Measurements from ENCODE around the gene REN. TPM values are rescaled to one million over a fixed set of nuclear protein-coding genes. Genes with fewer than 3 reads are reported as not detected.
A peak's percentile ranks its signal among the peaks of the same experiment; 100 is the strongest.

The REN gene
- total RNA-seq, result 0.89 TPM

- DNase-seq (ENCODE audit: low spot score), result no peak
Measured at GRCh38 chr1:204166219-204166618, at the start of gene REN. Gene REN (minus strand): TSS chr1:204166337. CDS start chr1:204166293, 44 bp downstream.

DNA sequence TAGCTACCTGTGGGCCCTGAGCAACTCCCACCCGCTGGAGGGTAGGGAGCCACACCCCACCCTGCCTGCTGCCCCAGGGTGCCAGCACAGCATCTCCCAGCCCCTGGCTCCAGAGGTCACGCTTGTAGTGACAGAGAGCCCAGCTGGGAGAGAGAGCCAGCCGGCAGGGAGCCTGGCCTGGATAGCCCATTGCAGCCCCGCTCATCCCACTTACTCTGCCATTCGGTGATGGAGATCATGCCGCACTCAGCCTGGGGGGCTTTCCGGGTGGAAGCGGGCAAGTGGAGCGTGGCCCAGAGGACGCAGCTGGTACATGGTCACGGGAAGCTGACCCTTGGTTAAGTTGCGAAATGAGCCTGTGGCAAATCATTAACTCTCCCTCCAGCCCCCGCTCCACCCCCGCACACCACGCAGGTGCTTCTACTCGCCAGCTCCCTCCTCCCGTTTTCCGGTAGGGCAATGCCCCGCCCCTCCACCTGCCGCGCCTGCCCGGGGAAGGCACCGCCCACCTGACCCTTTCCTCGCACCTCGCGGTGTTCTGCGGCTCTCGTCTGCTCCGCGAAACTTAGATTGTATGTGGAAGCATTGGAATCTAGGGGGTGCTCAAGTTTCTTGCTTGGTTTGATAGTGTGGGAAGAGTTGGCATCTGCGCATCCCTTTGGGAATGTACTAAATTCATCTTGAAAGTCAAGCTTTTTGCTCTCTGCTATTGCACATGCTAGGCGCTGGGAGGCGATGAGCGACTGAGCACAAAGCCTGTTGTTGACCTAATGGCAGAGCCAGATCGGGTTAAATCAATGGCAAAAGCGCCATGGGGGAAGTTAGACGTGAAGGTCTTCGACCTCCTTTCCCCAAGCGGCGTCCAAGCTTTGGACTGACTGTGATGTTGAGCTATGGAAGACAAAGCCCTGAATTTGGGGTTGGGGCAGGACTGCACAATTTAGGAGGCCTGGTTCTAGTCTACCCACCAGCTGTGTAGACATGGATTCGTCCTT lies 47.8 kb upstream of the REN start, which contains the start of gene GOLT1A:
Gene GOLT1A, minus strand, starts transcription at position 321 of the 995 bp plus-strand sequence. Its CDS starts 82 bp downstream, at position 239.
- DNase-seq (ENCODE audit: low spot score), result peak; percentile 89

DNA sequence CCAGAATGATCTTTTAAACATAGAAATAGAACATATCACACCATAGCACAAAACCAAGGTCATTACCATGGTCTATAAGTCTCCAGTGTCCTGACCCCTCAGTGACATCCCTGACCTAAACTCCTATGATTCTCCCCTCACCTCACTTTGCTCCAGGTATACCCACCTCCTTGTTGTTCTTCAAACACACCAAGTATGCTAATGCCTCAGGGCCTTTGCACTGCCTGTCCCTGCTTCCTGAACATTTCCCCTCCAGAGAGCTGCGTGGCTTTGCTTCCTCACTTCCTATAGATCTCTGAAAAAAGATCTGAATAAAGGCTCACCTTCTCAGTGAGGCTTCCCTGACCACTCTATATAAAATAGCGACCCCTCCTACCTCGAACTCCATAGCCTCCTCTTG lies 46.6 kb upstream of the REN start:
- no peak for DNase-seq (ENCODE audit: low spot score)

DNA sequence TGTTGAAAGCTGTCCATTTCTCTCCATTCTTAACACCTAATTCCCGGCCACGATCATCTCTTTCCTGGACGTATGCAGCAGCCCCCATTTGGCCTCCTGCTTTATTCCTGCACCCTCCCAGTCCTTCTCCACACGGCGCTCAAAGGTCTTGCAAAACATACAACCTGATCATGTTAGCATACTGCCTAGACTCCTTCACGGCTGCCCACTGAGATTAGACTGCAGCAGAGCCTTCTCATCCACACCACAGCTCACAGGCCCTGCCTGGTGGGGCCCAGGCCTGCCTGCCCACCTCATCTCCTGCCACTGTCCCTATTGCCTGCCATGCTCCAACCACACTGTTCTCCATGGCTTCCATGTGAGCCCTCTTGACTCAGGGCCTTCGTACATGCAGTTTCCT lies 44.9 kb upstream of the REN start:
- no peak for DNase-seq (ENCODE audit: low spot score)

DNA sequence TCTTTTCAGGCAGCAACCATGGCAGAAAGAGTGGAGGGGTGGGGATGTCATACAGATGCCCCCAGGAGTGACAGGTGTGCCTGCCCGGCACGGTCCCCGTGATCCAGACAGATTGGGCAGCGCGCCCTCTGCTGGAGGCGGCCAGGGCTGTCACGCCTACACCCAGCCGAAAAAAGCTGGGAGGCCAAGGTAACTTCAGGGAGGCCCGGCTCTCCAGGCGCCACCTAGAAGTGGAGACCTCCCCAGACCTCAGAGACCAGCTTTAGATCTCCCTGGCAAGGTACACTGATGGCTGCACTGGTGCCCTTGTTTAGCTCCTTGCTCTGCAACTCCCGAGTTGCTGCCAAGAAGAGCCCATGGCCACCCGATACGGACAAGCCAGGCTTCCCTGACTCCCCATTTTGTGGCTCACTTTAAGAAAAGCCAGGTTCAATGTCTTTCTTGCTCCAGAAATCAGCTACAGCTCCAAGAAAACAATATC lies 41.0 kb upstream of the REN start:
- peak; percentile 66 for DNase-seq (ENCODE audit: low spot score)

DNA sequence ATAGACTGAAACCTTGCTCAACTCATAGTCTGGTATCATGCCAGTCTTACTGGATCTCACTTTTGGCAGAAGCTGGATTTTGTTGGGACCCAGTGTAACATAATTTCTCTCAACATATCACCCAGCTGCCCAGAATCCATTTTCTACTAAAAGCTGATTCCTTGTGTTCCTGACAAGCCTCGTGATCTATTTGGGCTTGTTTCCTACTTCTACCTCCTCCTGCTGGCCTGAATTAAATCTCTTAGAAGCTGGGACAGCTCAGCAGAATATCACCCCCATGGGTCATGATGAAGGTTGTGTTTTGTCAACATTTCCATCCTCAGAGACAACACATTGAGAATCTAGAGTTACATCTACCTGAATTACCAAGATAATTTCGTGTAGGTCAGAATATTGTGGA lies 40.0 kb upstream of the REN start:
- no peak for DNase-seq (ENCODE audit: low spot score)

GRCh38 chr1:204205486-204205885 lies 39.3 kb upstream of the REN start:
- DNase-seq (ENCODE audit: low spot score), result no peak

DNA sequence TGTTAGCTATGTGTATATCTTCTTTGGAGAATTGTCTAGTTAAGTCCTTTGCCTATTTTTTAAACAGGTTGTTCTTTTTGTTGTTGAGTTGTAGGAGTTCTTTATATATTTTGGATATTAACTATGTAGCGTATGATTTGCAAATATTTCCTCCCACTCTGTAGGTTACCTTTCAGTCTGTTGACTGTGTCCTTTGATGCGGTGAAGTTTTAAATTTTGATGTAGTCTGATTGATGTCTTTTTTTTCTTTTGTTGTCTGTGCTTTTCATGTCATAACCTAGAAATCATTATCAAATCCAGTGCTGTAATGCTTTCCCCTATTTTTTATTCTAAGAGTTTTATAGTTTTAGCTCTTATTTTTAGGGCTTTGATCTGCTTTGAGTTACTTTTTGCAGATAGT lies 38.8 kb upstream of the REN start:
- no peak for DNase-seq (ENCODE audit: low spot score)

DNA sequence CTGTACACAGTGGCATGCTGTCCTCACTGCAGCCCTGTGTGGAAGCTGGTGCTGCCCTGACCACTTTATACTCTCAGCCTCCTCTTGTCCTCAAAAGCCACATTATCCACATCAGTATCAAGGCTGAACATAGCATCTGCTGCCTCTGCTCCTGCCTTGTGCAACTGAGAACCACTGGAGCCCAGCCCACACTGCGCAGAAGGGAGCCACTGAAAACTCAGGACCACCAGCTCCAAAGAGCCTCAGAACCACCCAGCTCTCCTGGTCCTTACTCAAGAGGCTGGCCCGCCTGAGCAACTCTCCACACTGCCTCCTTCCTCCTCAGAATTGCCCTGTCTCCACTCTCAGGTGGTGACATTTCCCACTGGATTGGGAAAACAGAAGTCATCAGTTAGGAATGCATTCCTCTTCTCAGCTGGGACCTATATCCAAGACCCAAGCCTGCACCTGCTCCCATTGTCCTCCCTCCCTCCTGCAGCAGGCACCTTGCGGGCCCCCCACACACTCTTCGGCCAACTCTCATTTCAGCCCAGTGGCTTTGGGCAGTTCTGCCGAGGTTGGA lies 37.1 kb upstream of the REN start:
- DNase-seq (ENCODE audit: low spot score), result no peak

- no peak for DNase-seq (ENCODE audit: low spot score)
Measured at GRCh38 chr1:204202481-204202880, 36.3 kb upstream of the REN start.

DNA sequence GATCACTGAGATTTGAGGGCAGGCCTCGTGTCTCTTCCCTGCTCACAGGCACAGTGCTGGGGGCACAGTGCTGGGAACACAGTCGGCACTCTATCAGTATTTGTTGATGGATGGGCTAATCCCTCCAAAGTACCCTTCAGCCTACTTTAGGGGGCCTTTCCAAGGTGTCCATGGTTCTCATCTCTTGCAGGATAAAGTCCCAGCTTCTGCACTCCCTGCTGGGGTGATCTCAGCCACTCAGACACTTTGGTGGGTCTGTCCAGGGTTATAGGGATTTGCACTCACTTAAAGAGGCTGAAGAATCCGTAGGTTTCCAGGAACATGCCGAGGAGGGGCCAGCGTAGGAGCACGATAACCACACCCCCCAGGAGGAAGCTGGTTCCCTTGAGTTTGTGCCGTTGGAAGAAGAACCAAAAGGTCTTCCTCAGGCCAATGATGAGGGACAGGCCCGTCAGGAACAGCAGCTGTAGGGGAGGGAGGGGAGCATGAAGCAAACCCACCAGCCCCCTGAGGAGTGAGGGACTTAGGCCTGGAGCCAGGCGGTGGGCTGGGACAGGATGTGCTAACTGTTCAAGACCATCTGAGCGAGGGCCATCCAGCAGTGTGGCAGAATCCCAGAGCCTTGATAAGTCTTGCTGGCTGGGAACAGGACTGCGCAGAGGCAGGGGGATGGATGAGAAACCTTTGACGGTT lies 35.4 kb upstream of the REN start:
- no peak for DNase-seq (ENCODE audit: low spot score)

DNA sequence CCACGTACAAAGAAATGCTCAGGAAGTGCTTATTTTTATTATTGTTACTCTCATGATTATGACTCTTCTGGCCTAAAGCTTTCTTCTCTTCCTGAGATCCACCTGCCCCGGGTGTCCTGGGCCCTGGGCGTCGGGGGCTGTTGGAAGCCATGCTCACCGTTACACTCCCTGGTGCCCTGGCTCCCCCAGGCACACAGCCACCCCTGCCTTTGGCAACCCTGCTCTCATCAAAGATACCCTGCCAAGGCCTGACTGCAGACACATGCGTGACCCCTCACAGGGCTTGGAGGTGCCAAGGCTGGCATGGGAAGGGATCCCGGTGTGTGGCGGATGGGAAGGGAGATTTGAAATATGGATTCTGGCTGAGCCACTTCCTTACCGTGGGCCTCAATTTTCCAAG lies 33.4 kb upstream of the REN start:
- DNase-seq (ENCODE audit: low spot score), result no peak

GRCh38 chr1:204198348-204199340 lies 32.5 kb upstream of the REN start:
- peak; percentile 50 for DNase-seq (ENCODE audit: low spot score)

DNA sequence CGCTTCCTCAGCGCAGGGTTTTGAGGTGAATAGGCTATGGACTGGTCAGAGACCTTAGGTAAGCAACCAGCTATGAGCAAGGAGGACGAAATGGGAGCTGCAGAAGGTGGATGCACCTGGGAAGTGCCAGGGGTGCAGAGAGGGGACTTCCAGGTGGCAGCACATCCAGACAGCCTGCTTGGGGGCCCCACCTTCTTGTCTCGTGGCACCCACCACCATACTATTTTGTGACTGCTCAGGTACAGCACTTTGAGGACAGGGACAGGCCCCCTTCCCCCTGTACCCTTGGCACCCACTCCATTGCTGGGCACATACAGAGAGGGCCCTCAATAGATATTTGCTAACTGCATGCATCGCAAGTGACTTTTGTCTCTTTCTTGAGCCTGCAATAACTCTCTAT lies 30.9 kb upstream of the REN start:
- no peak for DNase-seq (ENCODE audit: low spot score)

- no peak for DNase-seq (ENCODE audit: low spot score)
Measured at GRCh38 chr1:204196068-204196795, 30.1 kb upstream of the REN start, which contains the start of gene KISS1. Gene KISS1 (minus strand): TSS chr1:204196491. CDS start chr1:204192876, 3,615 bp downstream.

DNA sequence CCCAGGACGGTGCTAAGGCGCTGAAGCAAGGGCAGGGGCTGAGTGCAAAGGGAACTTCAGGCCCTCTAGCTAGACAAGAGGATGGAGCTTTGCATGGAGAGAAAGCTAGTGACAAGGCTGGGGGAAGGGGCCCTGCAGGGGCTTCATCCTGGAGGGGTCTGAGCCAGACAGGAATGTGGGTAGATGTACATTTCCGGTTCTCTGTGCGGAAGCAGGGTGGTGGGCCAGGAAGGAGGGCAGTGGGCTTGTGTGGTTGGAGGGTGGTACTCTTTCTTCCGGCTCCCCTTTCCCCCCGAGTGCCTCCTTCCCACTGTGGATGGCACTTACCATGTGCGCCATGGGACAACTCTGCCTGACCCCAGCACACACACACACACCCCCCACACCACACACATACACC lies 28.6 kb upstream of the REN start:
- DNase-seq (ENCODE audit: low spot score), result no peak

DNA sequence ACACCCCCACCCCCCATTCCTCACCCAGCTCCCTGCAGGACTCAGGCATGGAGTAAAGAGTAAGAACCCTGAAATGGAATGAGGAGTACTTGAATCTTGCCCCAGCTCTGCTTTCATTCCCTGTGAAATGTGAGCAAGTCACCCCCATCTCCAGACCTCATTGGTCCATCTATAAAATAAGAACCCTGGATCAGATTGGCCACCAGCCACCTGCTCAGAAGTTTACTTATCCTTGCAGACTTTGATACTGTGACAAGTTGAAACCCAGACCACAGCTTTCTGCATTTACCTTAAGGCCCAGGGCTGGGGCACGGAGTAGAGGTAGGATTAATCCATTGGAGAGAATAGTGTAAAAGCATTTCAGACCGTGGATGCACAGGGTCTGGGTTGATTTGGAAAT lies 27.9 kb upstream of the REN start:
- DNase-seq (ENCODE audit: low spot score), result peak; percentile 72

DNA sequence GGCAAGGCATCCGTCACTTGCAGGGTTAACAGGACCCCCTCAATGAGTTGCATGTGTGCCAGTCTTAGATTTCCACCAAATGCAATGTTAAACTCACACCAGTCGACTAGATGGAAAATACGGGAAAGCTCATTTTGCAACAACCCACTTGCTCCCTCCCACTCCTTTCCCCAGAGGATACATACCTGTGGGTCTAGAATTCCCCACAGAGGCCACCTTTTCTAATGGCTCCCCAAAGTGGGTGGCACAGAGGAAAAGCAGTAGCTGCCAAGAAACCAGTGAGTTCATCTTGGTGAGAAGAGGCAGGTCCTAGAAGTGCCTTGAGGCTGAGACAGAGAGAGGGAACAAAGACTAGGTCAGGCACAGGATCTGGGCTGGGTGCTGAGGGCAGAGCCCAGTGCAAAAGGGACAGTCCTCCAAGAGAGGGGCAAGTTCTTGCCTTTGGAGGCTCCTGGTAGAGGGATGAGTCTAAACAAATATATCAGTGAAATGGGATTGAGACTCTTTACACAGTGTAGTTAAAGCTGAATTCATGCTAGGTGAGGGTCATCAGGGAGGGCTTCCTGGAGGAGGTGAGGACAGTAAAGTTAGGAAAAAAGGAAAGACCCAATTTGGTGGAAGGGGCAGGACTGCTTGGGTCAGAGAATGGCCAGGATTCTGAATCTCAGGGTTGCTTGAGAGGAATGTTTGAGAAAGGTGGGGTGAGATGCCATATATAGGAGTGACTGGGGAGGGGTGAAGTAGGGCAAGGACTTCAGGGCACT lies 26.6 kb upstream of the REN start:
- no peak for DNase-seq (ENCODE audit: low spot score)

DNA sequence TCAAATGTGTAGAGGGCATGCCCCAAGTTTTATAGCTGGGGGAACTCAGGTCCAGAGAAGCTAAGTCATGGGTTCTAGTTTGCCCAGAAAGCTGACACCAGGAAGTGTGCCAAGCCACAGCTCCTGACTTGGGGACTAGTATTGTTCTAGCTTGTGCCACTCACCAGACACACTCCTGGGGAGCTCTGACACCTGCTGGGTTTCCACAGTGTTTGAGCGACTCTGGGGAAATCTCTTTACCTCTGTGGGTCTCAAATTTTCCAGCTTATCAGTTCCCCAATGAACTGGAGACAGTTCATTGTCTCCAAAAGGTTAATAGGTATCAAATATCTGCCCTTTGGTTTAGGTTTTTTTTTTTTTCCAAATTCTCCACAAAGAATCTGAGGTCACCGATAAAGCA lies 25.9 kb upstream of the REN start:
- DNase-seq (ENCODE audit: low spot score), result no peak

- DNase-seq (ENCODE audit: low spot score), result no peak
Measured at GRCh38 chr1:204191456-204191855, 25.3 kb upstream of the REN start.

Measured in ureter (tissue), 1 donor.